Neural cell (in vitro differentiated cells): ENCODE measurements around the gene BTBD3. TPM values are rescaled to one million over a fixed set of nuclear protein-coding genes. Genes with fewer than 3 reads are reported as not detected.

Experiments used
- H2AFZ ChIP-seq: fragments of 200-600, 300-800 bp; sonication (generic), shearing (Covaris generic); 2 replicates; pipeline ENCODE4 v1.6.0; 2014; ENCODE audit warnings: low read depth, mild to moderate bottlenecking, antibody characterized with exemption, low read length, moderate library complexity
- H3F3A ChIP-seq: fragments of 200-600 bp; shearing (Covaris generic); 2 replicates; pipeline ENCODE4 v1.6.1; 2016; ENCODE audit warnings: mild to moderate bottlenecking, moderate library complexity, mixed read lengths, antibody characterized with exemption, low read length; ENCODE audit not compliant: insufficient read depth, poor library complexity, severe bottlenecking
- H3K27ac ChIP-seq: fragments of 200-600, 300-800 bp; sonication (generic), shearing (Covaris generic); 2 replicates; pipeline ENCODE4 v1.5.1; 2014; ENCODE audit warnings: mild to moderate bottlenecking, low read length, moderate library complexity
- H3K27me3 ChIP-seq: fragments of 300-800, 200-600 bp; sonication (generic), shearing (Covaris generic); 2 replicates; pipeline ENCODE4 v1.6.0; 2014; ENCODE audit warnings: mild to moderate bottlenecking, low read depth, low read length, moderate library complexity; ENCODE audit not compliant: insufficient read depth
- H3K36me3 ChIP-seq: fragments of 300-800, 200-600 bp; sonication (generic), shearing (Covaris generic); 2 replicates; pipeline ENCODE4 v1.5.1; 2014; ENCODE audit warnings: mild to moderate bottlenecking, antibody characterized with exemption, low read length, moderate library complexity; ENCODE audit not compliant: insufficient read depth
- H3K4me2 ChIP-seq: fragments of 300-800, 200-600 bp; sonication (generic), shearing (Covaris generic); 2 replicates; pipeline ENCODE4 v1.6.0; 2014; ENCODE audit warnings: mild to moderate bottlenecking, low read length
- H3K4me3 ChIP-seq: fragments of 300-800, 200-600 bp; sonication (generic), shearing (Covaris generic); 2 replicates; pipeline ENCODE4 v1.5.1; 2014; ENCODE audit warnings: mild to moderate bottlenecking, low read length, moderate library complexity
- H3K79me2 ChIP-seq: fragments of 200-600 bp; shearing (Covaris generic); replicated peaks from 2 replicates; pipeline ENCODE4 v1.6.0; 2014; ENCODE audit warnings: mild to moderate bottlenecking, low read length, moderate library complexity; ENCODE audit not compliant: insufficient read depth
- H3K9ac ChIP-seq: fragments of 300-800, 200-600 bp; sonication (generic), shearing (Covaris generic); 2 replicates; pipeline ENCODE4 v1.6.1; 2016; ENCODE audit warnings: mild to moderate bottlenecking, low read length, mixed read lengths
- H3K9me2 ChIP-seq: fragments of 200-600 bp; shearing (Covaris generic); 2 replicates; pipeline ENCODE4 v1.6.1; 2016; ENCODE audit warnings: mild to moderate bottlenecking, low read length, mixed read lengths; ENCODE audit not compliant: insufficient read depth
- H3K9me3 ChIP-seq: fragments of 200-600, 300-800 bp; sonication (generic), shearing (Covaris generic); 2 replicates; pipeline ENCODE4 v1.6.1; 2016; ENCODE audit warnings: mild to moderate bottlenecking, mixed run types, low read length, moderate library complexity, mixed read lengths
- H4K20me1 ChIP-seq: fragments of 200-600 bp; shearing (Covaris generic); 2 replicates; pipeline ENCODE4 v1.6.1; 2016; ENCODE audit warnings: mild to moderate bottlenecking, mixed run types; ENCODE audit not compliant: insufficient read depth
- EP300 ChIP-seq: fragments of 450-650 bp; conservative IDR thresholded peaks from 2 replicates; pipeline ENCODE4 v1.6.1; 2014; ENCODE audit warnings: antibody characterized with exemption, mild to moderate bottlenecking, moderate library complexity; ENCODE audit not compliant: poor library complexity, severe bottlenecking
- EZH2 ChIP-seq: fragments of 200-600, 300-800 bp; shearing (Covaris generic), sonication (generic); IDR thresholded peaks from 2 replicates; pipeline ENCODE4 v1.6.1; 2014; ENCODE audit warnings: antibody characterized with exemption, low read length, borderline replicate concordance, mild to moderate bottlenecking; ENCODE audit not compliant: insufficient read depth, poor library complexity, severe bottlenecking
- MXI1 ChIP-seq: fragments of 450-650 bp; conservative IDR thresholded peaks from 2 replicates; pipeline ENCODE4 v1.6.1; 2014; ENCODE audit warnings: antibody characterized with exemption, mild to moderate bottlenecking; ENCODE audit not compliant: poor library complexity, severe bottlenecking
- POLR2AphosphoS5 ChIP-seq: IDR thresholded peaks from 2 replicates; pipeline ENCODE4 v1.6.1; 2012
- RAD21 ChIP-seq: fragments of 450-650 bp; conservative IDR thresholded peaks from 2 replicates; pipeline ENCODE4 v1.6.1; 2014; ENCODE audit warnings: antibody characterized with exemption, mild to moderate bottlenecking, moderate library complexity
- REST ChIP-seq: IDR thresholded peaks from 2 replicates; pipeline ENCODE4 v1.6.1; 2012; ENCODE audit warnings: borderline replicate concordance
- SMC3 ChIP-seq: fragments of 450-650 bp; conservative IDR thresholded peaks from 2 replicates; pipeline ENCODE4 v1.6.1; 2014; ENCODE audit warnings: antibody characterized with exemption, mild to moderate bottlenecking, moderate library complexity; ENCODE audit not compliant: poor library complexity
- TAF1 ChIP-seq: IDR thresholded peaks from 2 replicates; pipeline ENCODE4 v1.6.1; 2012; ENCODE audit warnings: low read depth
- polyA plus RNA-seq: library from polyadenylated mRNA; depleted of rRNA; stranded (reverse); fragments of >200 nt; gene quantifications from 2 replicates; pipeline ENCODE4 v1.2.3, GENCODE V29; 2014
- TF ChIP-seq, protein P1 (sequence below): fragments of 450-650 bp; IDR thresholded peaks from 2 replicates; pipeline ENCODE4 v1.5.1; 2014; ENCODE audit warnings: antibody characterized with exemption, mild to moderate bottlenecking, moderate library complexity; ENCODE audit not compliant: poor library complexity, severe bottlenecking

BTBD3 gene
- polyA plus RNA-seq, 1 donor from 2014 or later: 90.0 TPM

- no peaks in the 10 kb centered on the region for H3K36me3 ChIP-seq
- no peaks in the 10 kb centered on the region for H3K9me2 ChIP-seq
- no peak overlapping the region for H3K4me3 ChIP-seq
- H2AFZ ChIP-seq: no peak overlapping the region
- TF ChIP-seq EP300: no peak
- no peak for TF ChIP-seq SMC3
- no peak for TF ChIP-seq POLR2AphosphoS5
- TF ChIP-seq RAD21: no peak
- TF ChIP-seq EZH2: no peak
- TF ChIP-seq MXI1: no peak
- TF ChIP-seq TAF1: no peak
- no peak for TF ChIP-seq REST
- TF ChIP-seq, protein P1, sequence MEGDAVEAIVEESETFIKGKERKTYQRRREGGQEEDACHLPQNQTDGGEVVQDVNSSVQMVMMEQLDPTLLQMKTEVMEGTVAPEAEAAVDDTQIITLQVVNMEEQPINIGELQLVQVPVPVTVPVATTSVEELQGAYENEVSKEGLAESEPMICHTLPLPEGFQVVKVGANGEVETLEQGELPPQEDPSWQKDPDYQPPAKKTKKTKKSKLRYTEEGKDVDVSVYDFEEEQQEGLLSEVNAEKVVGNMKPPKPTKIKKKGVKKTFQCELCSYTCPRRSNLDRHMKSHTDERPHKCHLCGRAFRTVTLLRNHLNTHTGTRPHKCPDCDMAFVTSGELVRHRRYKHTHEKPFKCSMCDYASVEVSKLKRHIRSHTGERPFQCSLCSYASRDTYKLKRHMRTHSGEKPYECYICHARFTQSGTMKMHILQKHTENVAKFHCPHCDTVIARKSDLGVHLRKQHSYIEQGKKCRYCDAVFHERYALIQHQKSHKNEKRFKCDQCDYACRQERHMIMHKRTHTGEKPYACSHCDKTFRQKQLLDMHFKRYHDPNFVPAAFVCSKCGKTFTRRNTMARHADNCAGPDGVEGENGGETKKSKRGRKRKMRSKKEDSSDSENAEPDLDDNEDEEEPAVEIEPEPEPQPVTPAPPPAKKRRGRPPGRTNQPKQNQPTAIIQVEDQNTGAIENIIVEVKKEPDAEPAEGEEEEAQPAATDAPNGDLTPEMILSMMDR: no peak
- H3K4me2 ChIP-seq: no peak overlapping the region
- H3K27ac ChIP-seq: no peak overlapping the region
- no peaks in the 10 kb centered on the region for H3K27me3 ChIP-seq
- no peak overlapping the region for H3K9ac ChIP-seq
- no peaks in the 10 kb centered on the region for H3K79me2 ChIP-seq
- H3F3A ChIP-seq: no peaks in the 10 kb centered on the region
- H4K20me1 ChIP-seq: no peaks in the 10 kb centered on the region
- H3K9me3 ChIP-seq: no peaks in the 10 kb centered on the region
These were observed 34.9 kb downstream of the BTBD3 start for GRCh38 chr20:11952639-11953038.

DNA sequence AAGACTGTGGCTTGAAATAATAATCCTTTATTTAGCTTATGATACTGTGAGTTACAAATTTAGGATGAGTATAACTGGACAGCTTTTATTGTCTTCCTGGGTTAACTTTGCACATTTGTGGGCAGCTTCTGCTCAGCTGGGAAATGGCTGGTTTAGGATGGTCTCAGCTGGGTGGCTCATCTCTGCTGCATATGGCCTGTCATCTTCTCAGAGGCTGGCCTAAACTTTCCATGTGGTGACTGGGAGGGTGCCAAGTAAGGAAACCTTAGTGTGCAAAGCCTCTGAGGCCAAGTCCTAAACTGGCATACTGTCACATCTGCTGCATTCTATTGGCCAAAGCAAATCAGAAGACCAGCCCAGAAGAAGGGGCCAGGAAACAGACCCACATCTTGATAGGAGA is 40.2 kb downstream of the BTBD3 start:
- no peaks in the 10 kb centered on the region for H3K36me3 ChIP-seq
- H3K4me3 ChIP-seq: no peak overlapping the region
- no peaks in the 10 kb centered on the region for H3K79me2 ChIP-seq
- no peak overlapping the region for H3K27ac ChIP-seq
- no peaks in the 10 kb centered on the region for H4K20me1 ChIP-seq
- H3K9ac ChIP-seq: no peak overlapping the region
- no peaks in the 10 kb centered on the region for H3K27me3 ChIP-seq
- no peaks in the 10 kb centered on the region for H3K9me2 ChIP-seq
- H3F3A ChIP-seq: no peaks in the 10 kb centered on the region
- TF ChIP-seq MXI1 (no peak), REST (no peak), SMC3 (no peak), RAD21 (no peak), POLR2AphosphoS5 (no peak), TAF1 (no peak), EP300 (no peak), EZH2 (no peak)
- TF ChIP-seq, protein P1: no peak
- no peak overlapping the region for H2AFZ ChIP-seq
- H3K9me3 ChIP-seq: no peaks in the 10 kb centered on the region
- H3K4me2 ChIP-seq: no peak overlapping the region
